Loucy (cell line): ENCODE measurements around the gene OR4D9.

Experiments
- H2AFZ ChIP-seq: fragments of 200-600 bp; sonication (generic); 2 replicates; pipeline ENCODE4 v1.6.0; 2016; ENCODE audit warnings: antibody characterized with exemption, mild to moderate bottlenecking, low read length, moderate library complexity
- H3F3A ChIP-seq: fragments of 200-600 bp; 2 replicates; pipeline ENCODE4 v1.6.0; 2016; ENCODE audit warnings: antibody characterized with exemption, low read depth, mild to moderate bottlenecking
- H3K27me3 ChIP-seq: fragments of 200-600 bp; sonication (generic); 2 replicates; pipeline ENCODE4 v1.6.1; 2014; ENCODE audit warnings: low read length, mild to moderate bottlenecking; ENCODE audit not compliant: insufficient read depth, poor library complexity, severe bottlenecking
- H3K36me3 ChIP-seq: fragments of 200-600 bp; sonication (generic); 2 replicates; pipeline ENCODE4 v1.6.1; 2016; ENCODE audit warnings: low read length; ENCODE audit not compliant: insufficient read depth
- H3K4me1 ChIP-seq: fragments of 200-600 bp; sonication (generic); 2 replicates; pipeline ENCODE4 v1.5.1; 2014; ENCODE audit warnings: low read length, mild to moderate bottlenecking; ENCODE audit not compliant: insufficient read depth, poor library complexity, severe bottlenecking
- H3K4me2 ChIP-seq: fragments of 200-600 bp; sonication (generic); 2 replicates; pipeline ENCODE4 v1.6.0; 2014; ENCODE audit warnings: antibody characterized with exemption, low read length, low read depth, mild to moderate bottlenecking; ENCODE audit not compliant: poor library complexity, severe bottlenecking
- H3K4me3 ChIP-seq: fragments of 200-600 bp; sonication (generic); 2 replicates; pipeline ENCODE4 v1.5.1; 2014; ENCODE audit warnings: low read length, mild to moderate bottlenecking, mixed read lengths; ENCODE audit not compliant: poor library complexity, severe bottlenecking
- H3K79me2 ChIP-seq: fragments of 200-600 bp; sonication (generic); 2 replicates; pipeline ENCODE4 v1.6.1; 2014; ENCODE audit warnings: low read length; ENCODE audit not compliant: insufficient read depth
- H3K9ac ChIP-seq: fragments of 200-600 bp; sonication (generic); 2 replicates; pipeline ENCODE4 v1.6.0; 2014; ENCODE audit warnings: mild to moderate bottlenecking, low read depth, low read length, moderate library complexity; ENCODE audit not compliant: poor library complexity, severe bottlenecking
- H3K9me2 ChIP-seq: fragments of 200-600 bp; sonication (generic); replicated peaks from 2 replicates; pipeline ENCODE4 v1.6.1; 2016; ENCODE audit warnings: low read depth, low read length, mixed read lengths
- H3K9me3 ChIP-seq: fragments of 200-600 bp; sonication (generic); 2 replicates; pipeline ENCODE4 v1.6.1; 2014; ENCODE audit warnings: mild to moderate bottlenecking, antibody characterized with exemption, low read length, low read depth; ENCODE audit not compliant: insufficient read depth
- H4K20me1 ChIP-seq: fragments of 200-600 bp; sonication (generic); 2 replicates; pipeline ENCODE4 v1.6.0; 2014; ENCODE audit warnings: antibody characterized with exemption, low read length, mild to moderate bottlenecking; ENCODE audit not compliant: insufficient read depth, poor library complexity, severe bottlenecking
- EZH2phosphoT487 ChIP-seq: fragments of 200-600 bp; IDR thresholded peaks from 2 replicates; pipeline ENCODE4 v1.6.1; 2018; ENCODE audit warnings: antibody characterized with exemption, mild to moderate bottlenecking, moderate library complexity, borderline replicate concordance
- TF ChIP-seq, protein P1 (sequence below): fragments of 200-600 bp; sonication (generic); conservative IDR thresholded peaks from 2 replicates; pipeline ENCODE4 v1.5.1; 2014; ENCODE audit warnings: mild to moderate bottlenecking, antibody characterized with exemption, low read length

The OR4D9 gene

DNA sequence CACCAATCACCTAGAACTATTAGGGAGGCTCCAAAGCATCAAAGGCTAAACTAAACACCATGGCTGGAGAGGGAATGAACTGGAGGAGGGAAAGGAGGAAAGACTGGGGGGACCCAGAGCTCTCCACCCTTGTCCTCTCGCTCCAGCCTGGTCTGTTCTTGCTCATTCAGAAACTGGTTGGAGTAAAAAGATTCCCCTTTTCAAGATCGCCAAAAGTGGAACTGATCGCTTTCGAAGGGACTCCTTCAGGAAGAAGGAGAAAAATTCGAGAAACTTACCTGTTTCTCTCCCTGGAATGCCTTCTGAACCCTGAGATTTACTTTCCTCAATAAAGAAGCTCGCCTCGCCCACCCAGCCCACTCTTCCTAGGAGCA, 46.9 kb downstream of the OR4D9 start:
- no peak overlapping the region for H3K4me3 ChIP-seq
- no peak for TF ChIP-seq EZH2phosphoT487
- TF ChIP-seq, protein P1, sequence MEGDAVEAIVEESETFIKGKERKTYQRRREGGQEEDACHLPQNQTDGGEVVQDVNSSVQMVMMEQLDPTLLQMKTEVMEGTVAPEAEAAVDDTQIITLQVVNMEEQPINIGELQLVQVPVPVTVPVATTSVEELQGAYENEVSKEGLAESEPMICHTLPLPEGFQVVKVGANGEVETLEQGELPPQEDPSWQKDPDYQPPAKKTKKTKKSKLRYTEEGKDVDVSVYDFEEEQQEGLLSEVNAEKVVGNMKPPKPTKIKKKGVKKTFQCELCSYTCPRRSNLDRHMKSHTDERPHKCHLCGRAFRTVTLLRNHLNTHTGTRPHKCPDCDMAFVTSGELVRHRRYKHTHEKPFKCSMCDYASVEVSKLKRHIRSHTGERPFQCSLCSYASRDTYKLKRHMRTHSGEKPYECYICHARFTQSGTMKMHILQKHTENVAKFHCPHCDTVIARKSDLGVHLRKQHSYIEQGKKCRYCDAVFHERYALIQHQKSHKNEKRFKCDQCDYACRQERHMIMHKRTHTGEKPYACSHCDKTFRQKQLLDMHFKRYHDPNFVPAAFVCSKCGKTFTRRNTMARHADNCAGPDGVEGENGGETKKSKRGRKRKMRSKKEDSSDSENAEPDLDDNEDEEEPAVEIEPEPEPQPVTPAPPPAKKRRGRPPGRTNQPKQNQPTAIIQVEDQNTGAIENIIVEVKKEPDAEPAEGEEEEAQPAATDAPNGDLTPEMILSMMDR: no peak

GRCh38 chr11:59559886-59560285, 48.5 kb downstream of the OR4D9 start:
- H3K4me3 ChIP-seq: peak overlapping the region; percentile 94
- no peaks in the 10 kb centered on the region for H3K9me3 ChIP-seq
- H3K9me2 ChIP-seq: no peaks in the 10 kb centered on the region
- peaks cover 17% of the 10 kb centered on the region for H3K4me1 ChIP-seq
- H3F3A ChIP-seq: peaks cover 10% of the 10 kb centered on the region; the same call in 1 of the 2 replicates
- TF ChIP-seq EZH2phosphoT487: no peak
- TF ChIP-seq, protein P1: no peak
- H3K36me3 ChIP-seq: no peaks in the 10 kb centered on the region
- H2AFZ ChIP-seq: peak overlapping the region; percentile 20; the same call in 1 of the 2 replicates
- H3K27me3 ChIP-seq: no peaks in the 10 kb centered on the region
- H3K9ac ChIP-seq: peak overlapping the region; percentile 96
- H3K4me2 ChIP-seq: peak overlapping the region; percentile 78
- H3K79me2 ChIP-seq: no peaks in the 10 kb centered on the region
- H4K20me1 ChIP-seq: no peaks in the 10 kb centered on the region

More for the DNA sequence above, 46.9 kb downstream of the OR4D9 start:
- Histone ChIP-seq H3K9ac (no peak overlapping the region), H3F3A (peaks cover 10% of the 10 kb centered on the region; the same call in 1 of the 2 replicates), H3K4me1 (peaks cover 17% of the 10 kb centered on the region), H3K36me3 (no peaks in the 10 kb centered on the region), H2AFZ (no peak overlapping the region), H3K79me2 (no peaks in the 10 kb centered on the region), H3K9me2 (no peaks in the 10 kb centered on the region), H3K27me3 (no peaks in the 10 kb centered on the region), H3K4me2 (peak overlapping the region; percentile 18), H3K9me3 (no peaks in the 10 kb centered on the region), H4K20me1 (no peaks in the 10 kb centered on the region)

- Histone ChIP-seq H3K4me1 (peaks cover 16% of the 10 kb centered on the region), H4K20me1 (no peaks in the 10 kb centered on the region), H2AFZ (peak overlapping the region; percentile 98)
These were observed 49.0 kb downstream of the OR4D9 start for GRCh38 chr11:59560290-59560701.

More at GRCh38 chr11:59560290-59560701, 49.0 kb downstream of the OR4D9 start:
- H3K36me3 ChIP-seq: no peaks in the 10 kb centered on the region
- H3K9me2 ChIP-seq: no peaks in the 10 kb centered on the region
- peak overlapping the region; percentile 96 for H3K9ac ChIP-seq
- peak overlapping the region; percentile 78 for H3K4me2 ChIP-seq
- H3F3A ChIP-seq: peaks cover 10% of the 10 kb centered on the region; the same call in 1 of the 2 replicates
- TF ChIP-seq, protein P1: no peak
- TF ChIP-seq EZH2phosphoT487: no peak
- no peaks in the 10 kb centered on the region for H3K9me3 ChIP-seq
- peak overlapping the region; percentile 94 for H3K4me3 ChIP-seq
- no peaks in the 10 kb centered on the region for H3K79me2 ChIP-seq
- no peaks in the 10 kb centered on the region for H3K27me3 ChIP-seq
